IPS-NIHi11 (cell line): ENCODE data around the gene COL25A1.
A peak's percentile ranks its signal among the peaks of the same experiment; 100 is the strongest.
"Not testable (repeated sequence)": the region's sequence is repeated elsewhere in the genome, so short reads cannot be mapped to it uniquely, and the experiment has no call there.

ENCODE experiments used
- DNase-seq: peaks from one replicate; pipeline ENCODE4 v3.0.0; 2012; ENCODE audit warnings: mixed read lengths, low spot score

Gene COL25A1

GRCh38 chr4:108950158-108950915 is 352.1 kb downstream of the COL25A1 start:
- DNase-seq: no peak

- DNase-seq: no peak
Observed at GRCh38 chr4:108947526-108947925, 354.9 kb downstream of the COL25A1 start.

GRCh38 chr4:108946237-108946636 is 356.2 kb downstream of the COL25A1 start:
- DNase-seq: no peak

- no peak for DNase-seq
Observed at GRCh38 chr4:108943976-108944591, 358.4 kb downstream of the COL25A1 start.

GRCh38 chr4:108943371-108943770 is 359.1 kb downstream of the COL25A1 start:
- no peak for DNase-seq

- peak; percentile 8 for DNase-seq
Observed at GRCh38 chr4:108941904-108942430, 360.5 kb downstream of the COL25A1 start.

GRCh38 chr4:108940634-108941033 is 361.8 kb downstream of the COL25A1 start:
- no peak for DNase-seq

- DNase-seq: no peak
Observed at GRCh38 chr4:108940149-108940548, 362.3 kb downstream of the COL25A1 start.

- DNase-seq: no peak
Observed at GRCh38 chr4:108937066-108937465, 365.4 kb downstream of the COL25A1 start.

GRCh38 chr4:108933925-108934324 is 368.5 kb downstream of the COL25A1 start:
- DNase-seq: not testable (repeated sequence)

GRCh38 chr4:108933046-108933445 is 369.4 kb downstream of the COL25A1 start:
- no peak for DNase-seq

- no peak for DNase-seq
Observed at GRCh38 chr4:108931926-108932325, 370.5 kb downstream of the COL25A1 start.

GRCh38 chr4:108930186-108930585 is 372.3 kb downstream of the COL25A1 start:
- DNase-seq: no peak

- DNase-seq: no peak
Observed at GRCh38 chr4:108926781-108927180, 375.7 kb downstream of the COL25A1 start.

- DNase-seq: no peak
Observed at GRCh38 chr4:108926061-108926460, 376.4 kb downstream of the COL25A1 start.

GRCh38 chr4:108922191-108922590 is 380.3 kb downstream of the COL25A1 start:
- DNase-seq: no peak

GRCh38 chr4:108920395-108921087 is 381.9 kb downstream of the COL25A1 start:
- no peak for DNase-seq

GRCh38 chr4:108919226-108919893 is 383.1 kb downstream of the COL25A1 start:
- no peak for DNase-seq

GRCh38 chr4:108917255-108917654 is 385.2 kb downstream of the COL25A1 start:
- DNase-seq: no peak

GRCh38 chr4:108916638-108917037 is 385.8 kb downstream of the COL25A1 start:
- DNase-seq: no peak

- DNase-seq: no peak
Observed at GRCh38 chr4:108906866-108907367, 395.5 kb downstream of the COL25A1 start.

GRCh38 chr4:108906006-108906405 is 396.5 kb downstream of the COL25A1 start:
- peak; percentile 23 for DNase-seq
